Fibroblast of lung (primary cell): Measurements from ENCODE around the gene TUT1. TPM values are rescaled to one million over a fixed set of nuclear protein-coding genes. Genes with fewer than 3 reads are reported as not detected.
A peak's percentile ranks its signal among the peaks of the same experiment; 100 is the strongest.

Source experiments
- DNase-seq, 2 donors: peaks; one replicate each; pipeline versions ENCODE4 v3.0.0 to v3.0.0-alpha.2; 2010; ENCODE audit warnings: low read depth in 2 of 2
- H2AFZ ChIP-seq: 2 replicates; pipeline ENCODE4 v1.5.1; 2012; ENCODE audit warnings: low read length, control low read depth, inconsistent platforms
- H3K27ac ChIP-seq: 2 replicates; pipeline ENCODE4 v1.5.1; 2011; ENCODE audit warnings: low read length, control low read depth; ENCODE audit not compliant: insufficient read depth
- H3K27me3 ChIP-seq: 2 replicates; pipeline ENCODE4 v1.5.1; 2011; ENCODE audit warnings: mild to moderate bottlenecking, low read length; ENCODE audit not compliant: control insufficient read depth, insufficient read depth
- H3K36me3 ChIP-seq: 2 replicates; pipeline ENCODE4 v1.5.1; 2011; ENCODE audit warnings: low read length; ENCODE audit not compliant: control insufficient read depth, insufficient read depth
- H3K4me1 ChIP-seq: 2 replicates; pipeline ENCODE4 v1.5.1; 2011; ENCODE audit warnings: low read length; ENCODE audit not compliant: control insufficient read depth, insufficient read depth; ENCODE audit errors: extremely low read depth
- H3K4me2 ChIP-seq: 2 replicates; pipeline ENCODE4 v1.5.1; 2011; ENCODE audit warnings: low read length, control low read depth; ENCODE audit not compliant: insufficient read depth; ENCODE audit errors: extremely low read depth
- H3K4me3 ChIP-seq, 4 experiments: fragments of 200-600 bp in 1 of 4; sonication (generic) in 1 of 4; replicated peaks in 1 of 4; 2 replicates each; pipeline ENCODE4 v1.5.1; 2011 to 2016; ENCODE audit warnings: low read length in 4 of 4, low read depth in 3 of 4, mild to moderate bottlenecking in 3 of 4, control low read depth in 2 of 4, inconsistent platforms in 1 of 4, mixed read lengths in 1 of 4; ENCODE audit not compliant: insufficient read depth in 1 of 4; ENCODE audit errors: control extremely low read depth in 1 of 4
- H3K79me2 ChIP-seq: 2 replicates; pipeline ENCODE4 v1.5.1; 2012; ENCODE audit warnings: mild to moderate bottlenecking, low read length, inconsistent platforms; ENCODE audit not compliant: control insufficient read depth, insufficient read depth
- H3K9ac ChIP-seq: 2 replicates; pipeline ENCODE4 v1.5.1; 2011; ENCODE audit warnings: mild to moderate bottlenecking, low read length, control low read depth; ENCODE audit not compliant: insufficient read depth
- H3K9me3 ChIP-seq: 2 replicates; pipeline ENCODE4 v1.5.1; 2012; ENCODE audit warnings: low read depth, low read length; ENCODE audit not compliant: control insufficient read depth, insufficient read depth
- H4K20me1 ChIP-seq: 2 replicates; pipeline ENCODE4 v1.5.1; 2011; ENCODE audit warnings: low read length; ENCODE audit not compliant: control insufficient read depth, insufficient read depth; ENCODE audit errors: extremely low read depth
- CTCF ChIP-seq, 2 donors: IDR thresholded peaks in 1 of 2; conservative IDR thresholded peaks in 1 of 2; 1 replicate in 1 of 2; 2 replicates in 1 of 2; pipeline ENCODE4 v1.5.1; 2011 to 2012; ENCODE audit warnings: low read length in 2 of 2, control low read depth in 1 of 2, inconsistent platforms in 1 of 2, low read depth in 1 of 2, mild to moderate bottlenecking in 1 of 2
- EZH2 ChIP-seq: IDR thresholded peaks from 2 replicates; pipeline ENCODE4 v1.5.1; 2012; ENCODE audit warnings: low read length, control low read depth, mild to moderate bottlenecking; ENCODE audit errors: missing control alignments
- polyA plus RNA-seq, 2 donors: library from polyadenylated mRNA; depleted of rRNA in 1 of 2; stranded (reverse) in 1 of 2; unstranded in 1 of 2; fragments of >200 nt; gene quantifications; 2 replicates each; pipeline ENCODE4 v1.2.1, GENCODE V29; 2011 to 2012; ENCODE audit warnings: missing spikeins in 1 of 2
- total RNA-seq: library from RNA; depleted of rRNA; stranded (reverse); fragments of >200 nt; gene quantifications from 2 replicates; pipeline ENCODE4 v1.2.1, GENCODE V29; 2014

The TUT1 gene
- total and polyA plus RNA-seq, 2 donors (not counting 1 experiment from before 2014, with no cell fraction given) = 5.5 to 7.8 TPM

- H3K27ac ChIP-seq = no peak overlapping the region
- no peak overlapping the region for H3K9ac ChIP-seq
- no peak for DNase-seq
Observed at GRCh38 chr11:62577046-62577714, 14.1 kb downstream of the TUT1 start.

DNA sequence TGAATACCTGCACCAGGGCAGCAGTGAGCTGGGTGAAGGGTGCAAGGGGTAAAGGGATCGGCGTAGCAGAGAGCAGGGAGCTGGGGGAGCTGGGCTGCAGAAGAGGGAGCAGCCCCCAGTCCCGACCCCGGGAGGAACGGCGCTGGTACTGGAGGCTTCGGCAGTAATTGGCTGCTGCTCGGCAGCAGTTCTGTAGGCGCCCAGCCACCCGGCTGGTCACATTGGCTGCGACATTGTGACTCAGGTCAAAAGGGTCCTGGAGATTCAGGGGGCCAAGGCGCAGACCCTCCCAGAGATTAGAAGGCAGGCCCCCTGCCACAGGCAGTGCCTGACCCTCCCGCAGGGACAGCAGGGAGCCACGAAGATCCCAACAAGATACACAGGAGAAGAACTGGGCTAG, 15.5 kb downstream of the TUT1 start:
- Histone ChIP-seq H3K4me3 (peak overlapping the region in 1 of 4 experiments; percentile 80), H3K36me3 (peaks cover 6% of the 10 kb centered on the region), H3K9ac (no peak overlapping the region), H4K20me1 (no peaks in the 10 kb centered on the region), H3K27ac (no peak overlapping the region), H3K27me3 (no peaks in the 10 kb centered on the region), H3K4me1 (peaks cover 13% of the 10 kb centered on the region), H3K79me2 (peaks cover 43% of the 10 kb centered on the region), H2AFZ (no peak overlapping the region), H3K4me2 (peak overlapping the region; percentile 97), H3K9me3 (no peaks in the 10 kb centered on the region)
- no peak for DNase-seq
- TF ChIP-seq CTCF (conservative IDR thresholded peaks at IDR 0.05 in 1 of 2, IDR thresholded peaks at IDR 0.05 in 1 of 2; ENCODE audit: low read depth in 1 of 2, low read length in 2 of 2) (no peak), EZH2 (no peak)

More at GRCh38 chr11:62577046-62577714, 14.1 kb downstream of the TUT1 start:
- no peaks in the 10 kb centered on the region for H3K27me3 ChIP-seq
- H3K4me3 ChIP-seq = no peak overlapping the region
- no peak for TF ChIP-seq EZH2
- H3K9me3 ChIP-seq = no peaks in the 10 kb centered on the region
- no peak overlapping the region for H3K4me2 ChIP-seq
- H4K20me1 ChIP-seq = no peaks in the 10 kb centered on the region
- peaks cover 3% of the 10 kb centered on the region for H3K36me3 ChIP-seq
- peaks cover 29% of the 10 kb centered on the region for H3K79me2 ChIP-seq
- no peak overlapping the region for H2AFZ ChIP-seq
- peaks cover 6% of the 10 kb centered on the region for H3K4me1 ChIP-seq

DNA sequence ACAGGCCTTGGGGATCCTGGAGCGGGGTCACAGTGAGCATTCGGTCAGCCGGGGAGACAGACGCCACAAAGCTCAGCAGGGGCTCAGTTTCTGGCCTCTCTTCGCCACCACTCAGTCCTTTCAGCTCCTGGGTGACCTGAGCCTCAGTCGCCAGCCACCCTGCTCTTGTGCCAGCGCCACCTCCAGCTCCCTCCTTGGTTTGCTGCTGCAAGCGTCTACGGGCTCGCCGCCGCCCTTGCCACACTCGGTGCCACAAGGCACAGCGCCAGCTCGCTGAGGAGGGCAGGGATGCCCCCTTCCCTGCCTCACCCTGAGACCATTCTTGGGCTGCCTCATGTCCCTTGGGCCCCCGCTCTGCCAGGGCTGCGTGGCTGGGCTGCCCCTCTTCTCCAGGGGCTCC, 16.2 kb downstream of the TUT1 start:
- Histone ChIP-seq H3K79me2 (peaks cover 50% of the 10 kb centered on the region), H3K9me3 (no peaks in the 10 kb centered on the region), H2AFZ (no peak overlapping the region), H3K36me3 (peaks cover 8% of the 10 kb centered on the region), H3K4me3 (peak overlapping the region; percentile 30 to 86 (median 64)), H3K27me3 (no peaks in the 10 kb centered on the region), H4K20me1 (no peaks in the 10 kb centered on the region), H3K4me1 (peaks cover 13% of the 10 kb centered on the region), H3K27ac (peak overlapping the region; percentile 88), H3K4me2 (peak overlapping the region; percentile 97), H3K9ac (peak overlapping the region; percentile 92)
- TF ChIP-seq EZH2 = no peak
- no peak for TF ChIP-seq CTCF (conservative IDR thresholded peaks at IDR 0.05 in 1 of 2, IDR thresholded peaks at IDR 0.05 in 1 of 2; ENCODE audit: low read depth in 1 of 2, low read length in 2 of 2)
- no peak for DNase-seq
